HEK293 (cell line): ENCODE measurements around the gene PHPT1.
A peak's percentile ranks its signal among the peaks of the same experiment; 100 is the strongest.

Source experiments
- CTCF ChIA-PET: fragments of 350-600 bp; formaldehyde crosslinking; extraction: SDS; loops from one replicate; lab custom pipeline; 2021; ENCODE audit warnings: antibody characterized with exemption; lab: Yijun Ruan, JAX
- POLR2A ChIA-PET: fragments of 300-600 bp; formaldehyde crosslinking; extraction: SDS; loops from one replicate; lab custom pipeline; 2020; ENCODE audit warnings: antibody characterized with exemption, inconsistent platforms; lab: Yijun Ruan, JAX
- H3K27ac ChIP-seq: fragments of 200-500 bp; sonication (Bioruptor generic); 2 replicates; pipeline ENCODE4 v1.5.1; 2014; ENCODE audit warnings: low read depth, low read length, control low read depth, inconsistent platforms; ENCODE audit errors: extremely low read depth
- H3K36me3 ChIP-seq, 2 experiments: fragments of 200-500 bp in 1 of 2; sonication (Bioruptor generic) in 1 of 2; 1 replicate in 1 of 2; 2 replicates in 1 of 2; pipeline ENCODE4 v1.5.1; 2014 to 2017; ENCODE audit warnings: inconsistent platforms in 2 of 2, low read length in 2 of 2; ENCODE audit not compliant: control insufficient read depth in 2 of 2, insufficient read depth in 1 of 2
- H3K4me1 ChIP-seq: fragments of 200-500 bp; sonication (Bioruptor generic); 2 replicates; pipeline ENCODE4 v1.5.1; 2014; ENCODE audit warnings: mild to moderate bottlenecking, low read length, inconsistent platforms; ENCODE audit not compliant: control insufficient read depth, insufficient read depth
- H3K4me3 ChIP-seq: 2 replicates; pipeline ENCODE4 v1.5.1; 2011; ENCODE audit warnings: low read depth, mild to moderate bottlenecking, control low read depth, low read length, moderate library complexity
- H3K9me3 ChIP-seq: fragments of 200-500 bp; sonication (Bioruptor generic); 2 replicates; pipeline ENCODE4 v1.5.1; 2014; ENCODE audit warnings: low read depth, low read length, inconsistent platforms; ENCODE audit not compliant: control insufficient read depth, insufficient read depth
- AEBP2 ChIP-seq: fragments of 450-650 bp; formaldehyde crosslinking; IDR thresholded peaks from 2 replicates; pipeline ENCODE4 v1.5.1; 2016; ENCODE audit warnings: missing biosample characterization, missing genetic modification characterization, borderline replicate concordance
- CTCF ChIP-seq: fragments of 450-650 bp; formaldehyde crosslinking; IDR thresholded peaks from 2 replicates; pipeline ENCODE4 v1.5.1; 2016; ENCODE audit warnings: missing biosample characterization, missing genetic modification characterization
- GFI1B ChIP-seq: fragments of 450-650 bp; formaldehyde crosslinking; IDR thresholded peaks from 2 replicates; pipeline ENCODE4 v1.5.1; 2016; ENCODE audit warnings: missing biosample characterization, missing genetic modification characterization
- GLIS1 ChIP-seq: fragments of 450-650 bp; formaldehyde crosslinking; IDR thresholded peaks from 2 replicates; pipeline ENCODE4 v1.5.1; 2016; ENCODE audit warnings: missing biosample characterization, missing genetic modification characterization
- GLIS2 ChIP-seq: fragments of 450-650 bp; formaldehyde crosslinking; IDR thresholded peaks from 2 replicates; pipeline ENCODE4 v1.5.1; 2016; ENCODE audit warnings: missing biosample characterization, missing genetic modification characterization
- KLF17 ChIP-seq: fragments of 450-650 bp; formaldehyde crosslinking; IDR thresholded peaks from 2 replicates; pipeline ENCODE4 v1.5.1; 2016; ENCODE audit warnings: missing biosample characterization, missing genetic modification characterization
- OVOL3 ChIP-seq: fragments of 450-650 bp; formaldehyde crosslinking; IDR thresholded peaks from 2 replicates; pipeline ENCODE4 v1.5.1; 2016; ENCODE audit warnings: missing biosample characterization, missing genetic modification characterization
- PATZ1 ChIP-seq: fragments of 450-650 bp; formaldehyde crosslinking; IDR thresholded peaks from 2 replicates; pipeline ENCODE4 v1.5.1; 2016; ENCODE audit warnings: missing biosample characterization, missing genetic modification characterization
- SP3 ChIP-seq: fragments of 450-650 bp; formaldehyde crosslinking; IDR thresholded peaks from 2 replicates; pipeline ENCODE4 v1.5.1; 2016; ENCODE audit warnings: missing biosample characterization, missing genetic modification characterization
- ZBTB1 ChIP-seq: fragments of 450-650 bp; formaldehyde crosslinking; IDR thresholded peaks from 2 replicates; pipeline ENCODE4 v1.5.1; 2016; ENCODE audit warnings: missing biosample characterization, missing genetic modification characterization
- ZNF10 ChIP-seq: fragments of 450-650 bp; formaldehyde crosslinking; IDR thresholded peaks from 2 replicates; pipeline ENCODE4 v1.5.1; 2017; ENCODE audit warnings: missing biosample characterization, missing genetic modification characterization
- ZNF174 ChIP-seq: fragments of 450-650 bp; formaldehyde crosslinking; IDR thresholded peaks from 2 replicates; pipeline ENCODE4 v1.5.0; 2017; ENCODE audit warnings: missing biosample characterization, mild to moderate bottlenecking, missing genetic modification characterization
- ZNF214 ChIP-seq: fragments of 450-650 bp; formaldehyde crosslinking; IDR thresholded peaks from 2 replicates; pipeline ENCODE4 v1.5.1; 2017; ENCODE audit warnings: missing biosample characterization, mild to moderate bottlenecking, missing genetic modification characterization, borderline replicate concordance
- ZNF26 ChIP-seq: fragments of 450-650 bp; formaldehyde crosslinking; IDR thresholded peaks from 2 replicates; pipeline ENCODE4 v1.5.1; 2016; ENCODE audit warnings: missing biosample characterization, missing genetic modification characterization
- ZNF324 ChIP-seq: fragments of 450-650 bp; formaldehyde crosslinking; IDR thresholded peaks from 2 replicates; pipeline ENCODE4 v1.5.1; 2016; ENCODE audit warnings: missing biosample characterization, missing genetic modification characterization
- ZNF341 ChIP-seq: fragments of 450-650 bp; formaldehyde crosslinking; IDR thresholded peaks from 2 replicates; pipeline ENCODE4; 2016; ENCODE audit warnings: low read depth, missing biosample characterization, missing genetic modification characterization
- ZNF449 ChIP-seq: fragments of 450-650 bp; formaldehyde crosslinking; IDR thresholded peaks from 2 replicates; pipeline ENCODE4 v1.5.1; 2017; ENCODE audit warnings: missing biosample characterization, mild to moderate bottlenecking, missing genetic modification characterization, moderate library complexity
- ZNF548 ChIP-seq: fragments of 450-650 bp; formaldehyde crosslinking; IDR thresholded peaks from 2 replicates; pipeline ENCODE4 v1.5.1; 2016; ENCODE audit warnings: missing biosample characterization, missing genetic modification characterization
- ZNF555 ChIP-seq: fragments of 450-650 bp; formaldehyde crosslinking; conservative IDR thresholded peaks from 2 replicates; pipeline ENCODE4 v1.5.1; 2017; ENCODE audit warnings: missing biosample characterization, mild to moderate bottlenecking, missing genetic modification characterization, inconsistent platforms
- ZNF600 ChIP-seq: fragments of 450-650 bp; formaldehyde crosslinking; IDR thresholded peaks from 2 replicates; pipeline ENCODE4 v1.5.1; 2016; ENCODE audit warnings: missing biosample characterization, missing genetic modification characterization
- ZNF747 ChIP-seq: fragments of 450-650 bp; formaldehyde crosslinking; IDR thresholded peaks from 2 replicates; pipeline ENCODE4 v1.5.1; 2016; ENCODE audit warnings: missing biosample characterization, missing genetic modification characterization
- ZSCAN16 ChIP-seq: fragments of 450-650 bp; formaldehyde crosslinking; IDR thresholded peaks from 2 replicates; pipeline ENCODE4 v1.5.1; 2016; ENCODE audit warnings: missing biosample characterization, missing genetic modification characterization
- ZSCAN4 ChIP-seq: fragments of 450-650 bp; formaldehyde crosslinking; IDR thresholded peaks from 2 replicates; pipeline ENCODE4 v1.5.1; 2017; ENCODE audit warnings: missing biosample characterization, missing genetic modification characterization

Gene PHPT1

GRCh38 chr9:136848393-136849037, 694 bp upstream of the PHPT1 start (continued):
- no peak for TF ChIP-seq ZNF214 (tag by site-specific recombination)
- 0 out of 2 replicates have a peak, but pooled peaks have one; percentile 6 for TF ChIP-seq OVOL3
- peak; percentile 74 for TF ChIP-seq GLIS1 (tag by site-specific recombination)
- peak; percentile 63 for TF ChIP-seq PATZ1 (tag by site-specific recombination)
- peak; percentile 53; the same call in 1 of the 2 replicates for TF ChIP-seq ZBTB1
- peak; percentile 7; the same call in 1 of the 2 replicates for TF ChIP-seq ZNF341 (tag by site-specific recombination)

GRCh38 chr9:136849960-136850865, 1.0 kb downstream of the PHPT1 start:
- 0 out of 2 replicates have a peak, but pooled peaks cover 4% of the 10 kb centered on the region for H3K4me1 ChIP-seq
- H3K36me3 ChIP-seq = peaks cover 0 to 27% of the 10 kb centered on the region in 2 experiments; a peak in 1 of 3 replicates
- POLR2A ChIA-PET = no interaction called here
- no peak overlapping the region for H3K27ac ChIP-seq
- CTCF ChIA-PET = no interaction called here
- no peaks in the 10 kb centered on the region for H3K9me3 ChIP-seq
- H3K4me3 ChIP-seq = peak overlapping the region; percentile 86
- TF ChIP-seq ZNF324 (no peak), ZNF747 (tag by site-specific recombination) (no peak), ZNF174 (no peak), SP3 (tag by site-specific recombination) (no peak), AEBP2 (tag by site-specific recombination) (no peak), ZNF449 (tag by site-specific recombination) (no peak), ZSCAN4 (tag by site-specific recombination) (no peak), ZNF26 (no peak), GLIS2 (tag by site-specific recombination) (peak; percentile 56), ZNF214 (tag by site-specific recombination) (no peak), CTCF (no peak), ZNF10 (tag by site-specific recombination) (no peak), KLF17 (tag by site-specific recombination) (0 out of 2 replicates have a peak, but pooled peaks have one; percentile 23), GFI1B (no peak), ZSCAN16 (no peak), ZNF555 (tag by site-specific recombination) (no peak), ZNF600 (peak; percentile 21; the same call in 1 of the 2 replicates), ZNF548 (tag by site-specific recombination) (no peak), ZBTB1 (no peak)
